Suppressor macrophage treated with lipopolysaccharide for 1 hour (primary cell): ENCODE measurements around the gene PCF11.
"Not testable (repeated sequence)": the region's sequence is repeated elsewhere in the genome, so short reads cannot be mapped to it uniquely, and the experiment has no call there.

Source experiments
- DNase-seq, 3 donors: peaks; one replicate each; pipeline ENCODE4 v3.0.0-alpha.2; 2020 to 2022

PCF11 gene

GRCh38 chr11:83156996-83157593 lies at the start of gene PCF11:
Gene PCF11 (plus strand): TSS chr11:83157131. CDS start chr11:83157440, 309 bp downstream.
- peak in 1 of 3 donors; percentile 100 for DNase-seq

- peak in 1 of 3 donors; percentile 8 for DNase-seq
Observed at GRCh38 chr11:83112886-83113285, 44.0 kb upstream of the PCF11 start.

GRCh38 chr11:83115026-83115425 lies 41.9 kb upstream of the PCF11 start:
- DNase-seq, result no peak

- DNase-seq, result peak in 1 of 3 donors; percentile 13
Observed at GRCh38 chr11:83115551-83115950, 41.4 kb upstream of the PCF11 start.

GRCh38 chr11:83116015-83116641 lies 40.8 kb upstream of the PCF11 start:
- no peak for DNase-seq

- DNase-seq, result no peak
Observed at GRCh38 chr11:83118814-83119213, 38.1 kb upstream of the PCF11 start.

GRCh38 chr11:83119216-83119615 lies 37.7 kb upstream of the PCF11 start:
- DNase-seq, result no peak

GRCh38 chr11:83120327-83120726 lies 36.6 kb upstream of the PCF11 start:
- no peak for DNase-seq

GRCh38 chr11:83122050-83122449 lies 34.9 kb upstream of the PCF11 start:
- DNase-seq, result no peak

GRCh38 chr11:83122766-83123165 lies 34.2 kb upstream of the PCF11 start:
- DNase-seq, result no peak

- DNase-seq, result peak in 1 of 3 donors; percentile 9
Observed at GRCh38 chr11:83124636-83125424, 32.1 kb upstream of the PCF11 start.

- no peak for DNase-seq
Observed at GRCh38 chr11:83125577-83125976, 31.4 kb upstream of the PCF11 start.

- DNase-seq, result no peak
Observed at GRCh38 chr11:83127310-83127637, 29.7 kb upstream of the PCF11 start.

- no peak for DNase-seq
Observed at GRCh38 chr11:83132191-83132590, 24.7 kb upstream of the PCF11 start.

- not testable (repeated sequence) for DNase-seq
Observed at GRCh38 chr11:83133266-83133665, 23.7 kb upstream of the PCF11 start.

- DNase-seq, result no peak
Observed at GRCh38 chr11:83139310-83139709, 17.6 kb upstream of the PCF11 start.

GRCh38 chr11:83140691-83141455 lies 16.1 kb upstream of the PCF11 start:
- DNase-seq, result peak in 1 of 3 donors; percentile 17

- DNase-seq, result no peak
Observed at GRCh38 chr11:83147895-83148294, 9.0 kb upstream of the PCF11 start.

GRCh38 chr11:83150450-83150849 lies 6.5 kb upstream of the PCF11 start:
- no peak for DNase-seq

GRCh38 chr11:83151274-83151977 lies 5.5 kb upstream of the PCF11 start:
- DNase-seq, result peak in 1 of 3 donors; percentile 21

GRCh38 chr11:83152264-83152663 lies 4.7 kb upstream of the PCF11 start:
- DNase-seq, result no peak

GRCh38 chr11:83153764-83154163 lies 3.2 kb upstream of the PCF11 start:
- peak; percentile 46 to 61 (median 50) for DNase-seq
